GM12864 (cell line): Measurements from ENCODE around the gene SLTM.

ENCODE experiments used
- DNase-seq: peaks from one replicate; pipeline ENCODE4 v3.0.0-alpha.2; 2011; ENCODE audit warnings: low read depth
- H3K4me3 ChIP-seq: 2 replicates; pipeline ENCODE4 v1.5.1; 2011; ENCODE audit warnings: mild to moderate bottlenecking, low read depth, low read length, control low read depth
- CTCF ChIP-seq: IDR thresholded peaks from 2 replicates; pipeline ENCODE4 v1.5.1; 2011; ENCODE audit warnings: low read depth, mild to moderate bottlenecking, moderate library complexity, low read length, control low read depth, inconsistent platforms; ENCODE audit errors: missing control alignments

Gene SLTM

DNA sequence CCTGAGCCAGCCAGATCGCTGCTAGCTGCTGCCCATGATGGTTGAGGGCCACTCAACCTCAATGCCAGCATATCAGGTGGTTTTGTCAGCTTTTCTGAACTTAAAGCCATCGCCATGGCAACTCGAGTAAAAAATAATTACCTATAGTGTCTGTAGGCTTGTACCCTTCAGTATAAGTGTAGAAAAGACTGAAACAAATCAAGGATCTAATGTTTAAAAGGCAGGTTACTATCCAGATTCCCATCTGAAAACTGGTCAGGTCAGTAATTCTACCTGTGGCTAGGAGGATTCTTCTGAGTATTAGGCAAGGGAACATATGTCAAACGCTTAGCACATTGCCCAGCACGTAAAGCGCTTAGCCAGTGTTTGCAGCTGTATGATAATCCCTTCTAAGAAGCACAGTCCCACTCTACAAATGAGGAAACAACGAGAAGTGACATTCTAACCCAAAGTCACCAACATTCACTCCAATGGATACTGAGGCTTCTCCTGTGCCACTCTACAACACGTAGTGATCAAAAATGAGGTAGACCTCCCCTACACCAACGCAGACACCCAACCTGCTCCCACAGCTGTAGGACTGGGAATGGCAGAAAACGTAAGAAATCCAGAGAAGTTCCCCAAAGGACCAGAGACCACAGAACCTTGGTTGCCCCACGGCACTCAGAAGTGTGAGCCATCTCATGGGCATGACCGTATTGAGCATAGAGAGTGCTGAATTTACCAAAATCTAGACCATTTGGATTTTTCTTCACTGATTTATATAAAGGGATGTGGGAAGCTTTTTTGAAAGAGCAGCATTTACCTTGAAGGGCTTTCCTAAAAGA lies 55.3 kb downstream of the SLTM start:
- no peak for DNase-seq
- no peak for TF ChIP-seq CTCF

DNA sequence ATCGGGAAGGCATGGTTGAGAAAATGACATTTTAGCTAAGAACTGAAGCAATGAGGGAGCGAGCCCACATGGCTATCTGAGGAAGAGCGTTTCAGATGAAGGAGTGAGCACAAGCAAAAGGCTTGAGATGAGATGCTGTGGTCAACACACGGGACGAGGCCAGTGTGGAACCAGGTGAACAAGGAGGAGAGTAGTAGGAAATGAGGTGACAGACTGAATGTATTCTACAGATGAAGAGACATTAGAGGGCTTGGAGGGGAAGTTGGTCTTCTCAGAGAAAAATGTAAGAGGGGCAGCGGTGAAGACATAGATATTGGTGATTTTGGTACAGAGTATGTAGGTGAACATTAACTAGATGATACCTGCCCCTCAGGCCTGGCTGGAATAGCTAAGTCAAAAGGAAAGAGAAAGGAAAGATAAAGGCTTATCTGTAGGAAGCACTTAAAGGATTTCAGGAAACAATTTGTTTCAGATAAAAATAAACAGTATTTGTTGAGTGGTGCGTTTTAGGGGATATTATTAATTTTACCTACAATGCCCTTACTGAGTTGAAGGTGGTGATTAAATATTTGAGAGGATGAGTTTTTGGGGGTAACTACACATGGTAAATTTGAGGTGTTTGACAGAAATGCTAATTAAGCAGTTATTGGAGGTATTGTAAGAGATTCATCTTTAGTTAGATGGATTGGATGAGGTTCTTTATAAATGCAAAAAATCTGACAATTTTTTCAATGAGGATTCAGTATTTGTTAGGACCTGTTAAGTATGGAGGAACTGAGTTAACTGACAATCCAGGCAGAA lies 57.0 kb downstream of the SLTM start:
- TF ChIP-seq CTCF: no peak

More for the DNA sequence above, 55.3 kb downstream of the SLTM start:
- no peak overlapping the region for H3K4me3 ChIP-seq

GRCh38 chr15:58875343-58875742 lies 58.1 kb downstream of the SLTM start:
- TF ChIP-seq CTCF: no peak
- no peak for DNase-seq
- H3K4me3 ChIP-seq: no peak overlapping the region

More for the DNA sequence above, 57.0 kb downstream of the SLTM start:
- no peak for DNase-seq
- H3K4me3 ChIP-seq: no peak overlapping the region

DNA sequence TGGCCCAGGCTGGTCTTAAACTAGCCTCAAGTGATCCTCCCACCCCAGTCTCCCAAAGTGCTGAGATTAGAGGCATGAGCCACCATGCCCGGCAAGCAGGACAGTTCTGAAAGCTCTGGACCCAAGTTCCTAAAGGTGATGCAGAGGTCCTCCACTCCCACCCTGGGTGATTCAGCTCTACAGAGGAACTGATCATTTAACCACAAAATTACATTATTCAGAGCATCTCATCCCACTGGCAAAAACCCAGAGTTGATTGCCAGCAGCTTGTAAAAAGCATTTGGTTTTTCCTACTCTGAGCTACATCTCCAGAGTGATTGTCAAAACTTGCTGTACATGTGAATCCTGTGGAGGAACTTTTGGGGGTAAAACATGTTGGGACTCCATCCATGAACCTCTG lies 60.2 kb downstream of the SLTM start:
- TF ChIP-seq CTCF: no peak
- DNase-seq: no peak
- no peak overlapping the region for H3K4me3 ChIP-seq

DNA sequence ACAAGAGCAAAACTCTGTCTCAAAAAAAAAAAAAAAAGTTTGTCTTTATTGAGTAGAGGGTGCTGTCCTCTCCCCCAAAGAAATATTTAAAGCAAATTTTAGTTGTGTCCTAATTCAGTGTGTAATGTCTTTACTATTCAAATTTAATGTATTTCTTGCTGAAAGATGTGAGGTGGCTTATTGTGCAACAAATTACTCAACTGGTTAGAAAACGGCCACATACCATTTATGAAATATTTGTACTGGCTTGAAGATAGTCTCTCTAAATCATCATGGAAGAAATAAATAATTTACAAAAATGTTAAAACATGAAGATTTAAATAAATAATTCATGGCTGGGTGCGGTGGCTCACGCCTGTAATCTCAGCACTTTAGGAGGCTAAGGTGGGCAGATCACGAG lies 63.0 kb downstream of the SLTM start:
- H3K4me3 ChIP-seq: no peak overlapping the region
- no peak for DNase-seq
- no peak for TF ChIP-seq CTCF

- no peak for TF ChIP-seq CTCF
- no peak overlapping the region for H3K4me3 ChIP-seq
- no peak for DNase-seq
These were observed 65.6 kb downstream of the SLTM start for GRCh38 chr15:58867926-58868325.

DNA sequence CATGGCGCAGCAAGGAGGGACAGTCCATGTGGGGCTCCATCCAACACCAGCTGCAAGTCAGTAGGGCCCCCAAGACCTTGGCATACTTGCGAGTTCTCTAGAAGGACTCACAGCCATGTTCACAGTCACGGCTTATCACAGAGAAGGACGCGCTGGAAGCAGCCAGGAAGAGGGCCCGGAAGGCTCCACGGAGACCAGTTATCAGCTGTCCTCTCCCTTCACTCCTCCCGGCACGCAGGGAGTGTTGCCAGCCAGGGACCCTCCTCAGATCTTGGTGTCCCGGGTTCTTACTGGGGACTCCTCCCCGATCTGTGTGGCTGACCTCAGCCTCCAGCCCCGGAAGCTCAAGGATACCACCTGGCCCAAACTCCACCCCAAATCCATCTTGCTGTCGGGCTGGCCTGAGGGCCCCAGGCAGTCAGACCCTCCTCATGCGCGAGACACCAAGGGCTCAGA lies 68.0 kb downstream of the SLTM start:
- no peak for DNase-seq
- H3K4me3 ChIP-seq: no peak overlapping the region

More for the DNA sequence above, 68.0 kb downstream of the SLTM start:
- no peak for TF ChIP-seq CTCF
